Gastrocnemius medialis (tissue), 4 donors: Measurements from ENCODE around the gene CLMN.

ENCODE experiments used
- CTCF ChIP-seq, 5 experiments: fragments of 450-650 bp in 3 of 5; fragments of 200-600 bp in 2 of 5; sonication (generic) in 2 of 5; IDR thresholded peaks in 4 of 5; conservative IDR thresholded peaks in 1 of 5; 1 replicate in 4 of 5; 2 replicates in 1 of 5; pipeline ENCODE4 v1.5.1; 2016 to 2019; ENCODE audit warnings: antibody characterized with exemption in 5 of 5, mild to moderate bottlenecking in 3 of 5, moderate library complexity in 3 of 5
- POLR2A ChIP-seq, 2 donors: fragments of 450-650 bp; IDR thresholded peaks; one replicate each; pipeline ENCODE4 v1.6.1; 2017; ENCODE audit warnings: antibody characterized with exemption in 2 of 2, mild to moderate bottlenecking in 2 of 2, moderate library complexity in 2 of 2

- no peak for TF ChIP-seq CTCF (IDR thresholded peaks at IDR 0.05 in 4 of 5, conservative IDR thresholded peaks at IDR 0.05 in 1 of 5)
- no peak for TF ChIP-seq POLR2A (IDR thresholded peaks at IDR 0.05)
These were observed 44.8 kb downstream of the CLMN start for GRCh38 chr14:95274874-95275273.
